HUES64 (cell line): ENCODE measurements around the gene PEMT.

Experiments used
- H3K27ac ChIP-seq: 2 replicates; pipeline ENCODE4 v1.7.0; 2013; ENCODE audit warnings: low read depth, low read length, inconsistent platforms
- H3K27me3 ChIP-seq: 2 replicates; pipeline ENCODE4 v1.6.1; 2013; ENCODE audit warnings: mild to moderate bottlenecking, low read length; ENCODE audit not compliant: insufficient read depth
- H3K36me3 ChIP-seq: 2 replicates; pipeline ENCODE4 v1.6.1; 2013; ENCODE audit warnings: mild to moderate bottlenecking, low read length; ENCODE audit not compliant: insufficient read depth
- H3K4me1 ChIP-seq: 2 replicates; pipeline ENCODE4 v1.6.1; 2013; ENCODE audit warnings: mild to moderate bottlenecking, low read length, moderate library complexity; ENCODE audit not compliant: insufficient read depth
- H3K4me3 ChIP-seq: 2 replicates; pipeline ENCODE4 v1.5.1; 2013; ENCODE audit warnings: mild to moderate bottlenecking, low read length, moderate library complexity
- H3K9ac ChIP-seq: 2 replicates; pipeline ENCODE4 v1.6.1; 2013; ENCODE audit warnings: mild to moderate bottlenecking, low read depth, low read length
- H3K9me3 ChIP-seq: 2 replicates; pipeline ENCODE4 v1.6.1; 2013; ENCODE audit warnings: low read depth, low read length; ENCODE audit not compliant: insufficient read depth
- WGBS: fragments of 150-250, 120-280 bp; methylation state at CpG from one replicate; pipeline ENCODE4 v1.1.7; 2013; ENCODE audit warnings: missing lambda C conversion rate; 5-methylcytosine and 5-hydroxymethylcytosine counted together

The PEMT gene

DNA sequence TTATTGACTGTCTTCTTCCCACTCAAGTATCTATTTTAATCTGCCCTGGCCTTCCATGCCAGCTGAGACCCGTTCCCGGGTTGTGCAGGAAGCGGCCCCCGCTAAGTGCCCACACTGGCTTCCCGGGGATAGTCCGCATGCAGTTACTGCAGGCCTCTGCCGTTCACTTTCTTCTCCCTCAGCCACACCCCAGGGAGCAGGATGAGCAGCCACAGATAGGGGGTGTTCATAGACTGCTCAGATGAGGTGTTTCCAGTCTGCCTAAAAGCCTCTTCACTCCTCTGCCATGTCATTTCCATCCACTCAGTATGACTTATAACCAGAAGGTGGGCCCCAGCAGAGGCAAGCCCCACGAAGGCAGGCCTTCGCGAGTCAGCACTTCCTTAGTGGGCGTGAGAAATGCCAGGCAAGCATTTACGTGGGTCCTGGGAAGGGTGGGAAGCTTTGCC is 107.0 kb downstream of the PEMT start:
- Histone ChIP-seq H3K4me3 (no peak overlapping the region), H3K27me3 (no peaks in the 10 kb centered on the region), H3K9me3 (no peaks in the 10 kb centered on the region), H3K4me1 (no peaks in the 10 kb centered on the region), H3K36me3 (peaks cover 37% of the 10 kb centered on the region), H3K27ac (no peak overlapping the region), H3K9ac (no peak overlapping the region)
- 78% methylated on average over 12 of the region's 12 CpGs for WGBS

DNA sequence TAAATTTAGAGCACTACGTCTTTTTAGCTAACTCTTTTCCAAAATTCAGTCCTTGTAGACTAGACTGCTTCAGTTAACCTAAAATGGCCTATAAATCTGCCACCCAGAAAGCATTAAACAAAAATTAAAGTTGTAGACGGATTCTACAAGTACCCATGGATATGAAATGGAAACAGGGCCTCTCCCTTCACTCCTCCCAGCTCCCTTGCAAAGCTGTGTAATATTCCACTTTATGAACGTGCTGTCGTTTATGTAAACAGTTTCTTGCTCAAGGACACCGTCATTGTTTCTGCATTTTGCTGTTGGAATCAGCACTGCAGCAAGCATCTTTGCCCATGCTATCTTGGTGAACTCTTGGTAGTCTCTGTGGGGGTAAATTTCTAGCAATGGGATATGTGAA is 109.6 kb downstream of the PEMT start:
- Histone ChIP-seq H3K4me1 (peaks cover 9% of the 10 kb centered on the region; the same call in 1 of the 2 replicates), H3K27ac (no peak overlapping the region), H3K36me3 (peaks cover 29% of the 10 kb centered on the region), H3K4me3 (no peak overlapping the region), H3K27me3 (no peaks in the 10 kb centered on the region), H3K9me3 (no peaks in the 10 kb centered on the region), H3K9ac (no peak overlapping the region)
- WGBS: 94% methylated on average over 5 of the region's 5 CpGs

DNA sequence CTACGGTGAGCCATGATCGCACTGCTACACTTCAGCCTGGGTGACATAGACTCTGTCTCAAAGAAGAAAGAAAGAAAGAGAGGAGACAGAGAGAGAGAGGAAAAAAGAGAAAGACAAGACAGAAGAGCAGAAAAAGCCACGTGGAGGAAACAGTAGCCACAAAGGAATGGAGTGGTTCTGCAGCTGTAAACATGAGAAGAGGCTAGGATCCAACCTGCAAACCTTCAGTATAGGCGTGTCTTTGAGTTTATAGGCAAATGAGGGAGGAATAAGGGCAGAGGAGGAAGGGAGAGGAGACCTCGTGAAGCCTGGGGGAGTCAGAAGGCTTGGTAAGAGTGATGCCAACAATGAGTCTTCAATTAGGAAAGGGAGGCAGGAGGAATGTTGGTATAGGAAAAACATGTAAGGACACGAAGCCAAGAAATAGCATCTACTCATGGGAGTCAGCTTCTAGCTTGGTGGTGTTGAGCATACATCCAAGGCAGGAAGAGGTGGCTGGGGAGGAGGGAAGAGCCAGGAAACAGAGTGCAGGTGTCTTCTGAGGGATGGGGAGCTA is 110.8 kb downstream of the PEMT start:
- no peak overlapping the region for H3K27ac ChIP-seq
- no peaks in the 10 kb centered on the region for H3K9me3 ChIP-seq
- WGBS: 91% methylated on average over 6 of the region's 6 CpGs
- no peak overlapping the region for H3K4me3 ChIP-seq
- H3K36me3 ChIP-seq: peaks cover 27% of the 10 kb centered on the region
- H3K27me3 ChIP-seq: no peaks in the 10 kb centered on the region
- peaks cover 9% of the 10 kb centered on the region; the same call in 1 of the 2 replicates for H3K4me1 ChIP-seq
- H3K9ac ChIP-seq: no peak overlapping the region

DNA sequence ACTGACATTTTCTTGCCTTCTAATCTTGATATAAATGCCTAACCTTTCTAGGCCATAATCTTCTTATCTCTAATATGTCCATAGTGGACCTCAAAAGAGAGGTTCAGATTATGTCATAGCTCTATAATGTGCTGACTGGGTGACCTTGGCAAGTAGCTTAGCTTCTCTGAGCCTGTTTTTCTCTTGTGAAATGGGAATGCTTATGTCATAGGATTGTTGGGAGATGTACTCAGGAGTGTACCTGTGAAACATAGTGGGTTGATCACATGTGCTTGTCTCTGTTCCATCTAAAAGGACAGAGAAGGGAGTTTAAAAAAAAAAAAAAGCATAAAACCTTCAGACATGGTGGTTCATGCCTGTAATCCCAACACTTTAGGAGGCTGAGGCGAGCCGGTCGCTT is 112.3 kb downstream of the PEMT start:
- no peak overlapping the region for H3K27ac ChIP-seq
- no peaks in the 10 kb centered on the region for H3K9me3 ChIP-seq
- H3K36me3 ChIP-seq: peaks cover 18% of the 10 kb centered on the region
- WGBS: 98% methylated on average over 3 of the region's 3 CpGs
- peaks cover 9% of the 10 kb centered on the region; the same call in 1 of the 2 replicates for H3K4me1 ChIP-seq
- H3K4me3 ChIP-seq: no peak overlapping the region
- no peaks in the 10 kb centered on the region for H3K27me3 ChIP-seq
- no peak overlapping the region for H3K9ac ChIP-seq

DNA sequence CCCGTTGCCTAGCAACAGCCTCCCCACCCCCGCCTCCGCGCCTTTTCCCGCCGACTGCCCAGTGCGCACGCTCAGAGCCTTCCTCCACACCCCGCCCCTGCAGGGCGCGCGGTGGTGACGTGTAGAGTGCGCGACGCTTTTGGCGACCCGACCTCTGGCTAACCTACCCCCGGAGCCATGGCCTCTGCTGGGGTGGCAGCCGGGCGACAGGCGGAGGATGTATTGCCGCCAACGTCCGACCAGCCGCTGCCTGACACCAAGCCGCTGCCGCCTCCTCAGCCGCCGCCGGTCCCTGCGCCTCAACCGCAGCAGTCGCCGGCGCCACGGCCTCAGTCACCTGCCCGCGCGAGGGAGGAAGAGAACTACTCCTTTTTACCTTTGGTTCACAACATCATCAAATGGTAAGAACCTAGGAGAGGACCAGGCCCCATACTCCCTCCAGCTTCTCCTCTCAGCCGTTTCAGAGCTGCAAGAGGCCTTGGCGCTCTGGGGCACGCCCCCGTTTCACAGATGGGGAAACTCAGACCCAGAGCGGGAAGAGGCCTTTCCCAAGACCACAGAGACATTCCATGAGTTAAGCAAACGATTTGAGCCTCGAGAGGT is 114.5 kb downstream of the PEMT start, which contains the start of gene MED9:
Gene MED9 (plus strand): TSS at position 136 of the 603 bp plus-strand sequence. CDS start 42 bp downstream, at position 178.
- Histone ChIP-seq H3K4me1 (peaks cover 13% of the 10 kb centered on the region; the same call in 1 of the 2 replicates), H3K36me3 (peaks cover 18% of the 10 kb centered on the region), H3K9me3 (no peaks in the 10 kb centered on the region), H3K27me3 (no peaks in the 10 kb centered on the region), H3K27ac (peak within 1 kb of the TSS; percentile 90), H3K4me3 (peak within 1 kb of the TSS; percentile 99), H3K9ac (peak within 1 kb of the TSS; percentile 96)
- under 1% methylated on average over 47 of the region's 47 CpGs for WGBS

DNA sequence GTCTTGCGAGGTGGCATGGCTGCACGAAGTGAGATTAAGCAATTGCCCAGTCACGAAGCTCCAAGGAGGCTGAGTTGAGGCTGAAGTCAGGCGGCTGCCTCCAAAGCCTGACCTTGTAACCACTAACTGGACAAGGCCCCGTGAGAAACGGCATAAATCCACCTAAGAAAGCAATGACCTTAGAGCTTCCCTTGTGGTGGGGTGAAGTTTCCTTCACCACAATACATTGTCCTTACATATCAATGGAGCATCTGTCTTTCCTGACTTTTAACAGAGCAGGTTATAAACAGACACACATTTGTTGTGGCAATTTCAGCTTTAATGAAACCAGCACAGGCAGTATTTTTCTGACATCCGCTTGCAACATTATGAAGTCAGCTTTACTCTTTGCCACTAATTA is 117.2 kb downstream of the PEMT start:
- H3K4me3 ChIP-seq: no peak overlapping the region
- peaks cover 6% of the 10 kb centered on the region; the same call in 1 of the 2 replicates for H3K36me3 ChIP-seq
- H3K9ac ChIP-seq: no peak overlapping the region; the same call in 1 of the 2 replicates
- peaks cover 13% of the 10 kb centered on the region; the same call in 1 of the 2 replicates for H3K4me1 ChIP-seq
- H3K9me3 ChIP-seq: no peaks in the 10 kb centered on the region
- H3K27ac ChIP-seq: no peak overlapping the region
- no peaks in the 10 kb centered on the region for H3K27me3 ChIP-seq
- WGBS: 85% methylated on average over 5 of the region's 7 CpGs

DNA sequence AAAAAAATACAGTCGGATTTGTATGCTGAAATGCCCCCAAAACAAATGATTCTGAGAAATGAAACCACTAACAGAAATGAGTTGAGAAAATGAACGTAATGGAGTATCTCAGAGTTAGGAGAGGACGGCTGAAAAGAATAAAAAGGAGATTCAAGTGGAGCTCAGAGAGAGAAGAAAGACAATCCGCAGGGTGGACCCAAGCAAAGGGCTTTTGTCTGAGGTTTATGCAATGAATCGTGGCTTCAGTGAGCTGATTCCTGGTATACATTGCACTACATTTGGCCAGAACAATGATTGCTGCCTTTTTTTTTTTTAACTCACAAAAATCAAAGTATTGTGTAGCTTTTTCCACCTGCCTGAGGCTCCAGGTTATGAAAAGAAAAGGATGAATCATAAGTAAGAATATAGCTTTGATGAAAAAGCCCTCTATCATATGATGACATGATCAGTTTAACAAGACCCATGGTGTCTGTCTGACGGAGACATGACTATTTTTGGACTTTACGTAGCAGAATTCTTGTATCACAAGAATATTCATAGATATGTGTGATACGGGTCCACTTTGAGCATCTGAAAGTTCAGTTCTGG is 119.1 kb downstream of the PEMT start:
- Histone ChIP-seq H3K4me3 (no peak overlapping the region), H3K4me1 (peaks cover 4% of the 10 kb centered on the region; the same call in 1 of the 2 replicates), H3K27ac (no peak overlapping the region), H3K9ac (no peak overlapping the region; the same call in 1 of the 2 replicates), H3K36me3 (no peaks in the 10 kb centered on the region), H3K27me3 (no peaks in the 10 kb centered on the region), H3K9me3 (no peaks in the 10 kb centered on the region)
- 80% methylated on average over 8 of the region's 8 CpGs for WGBS

DNA sequence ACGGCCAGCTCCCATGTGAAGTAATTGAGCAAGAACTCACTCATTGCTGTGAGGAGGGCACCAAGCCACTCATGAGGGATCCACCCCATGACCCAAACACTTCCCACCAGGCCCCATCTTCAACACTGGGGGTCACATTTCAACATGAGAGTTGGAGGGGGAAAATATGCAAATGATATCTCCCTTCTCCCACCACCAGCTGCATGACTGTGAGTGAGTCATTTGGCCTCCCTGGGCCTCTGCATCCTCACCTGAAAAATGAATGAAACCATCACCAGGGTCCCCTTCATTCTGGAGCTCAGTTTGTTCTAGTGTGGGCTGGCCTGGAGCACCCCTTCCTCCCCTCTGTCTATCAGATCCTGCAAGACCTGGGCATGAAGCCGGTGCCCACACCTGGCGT is 121.5 kb downstream of the PEMT start:
- H3K4me1 ChIP-seq: 0 out of 2 replicates have a peak, but pooled peaks cover 4% of the 10 kb centered on the region
- WGBS: 94% methylated on average over 3 of the region's 3 CpGs

DNA sequence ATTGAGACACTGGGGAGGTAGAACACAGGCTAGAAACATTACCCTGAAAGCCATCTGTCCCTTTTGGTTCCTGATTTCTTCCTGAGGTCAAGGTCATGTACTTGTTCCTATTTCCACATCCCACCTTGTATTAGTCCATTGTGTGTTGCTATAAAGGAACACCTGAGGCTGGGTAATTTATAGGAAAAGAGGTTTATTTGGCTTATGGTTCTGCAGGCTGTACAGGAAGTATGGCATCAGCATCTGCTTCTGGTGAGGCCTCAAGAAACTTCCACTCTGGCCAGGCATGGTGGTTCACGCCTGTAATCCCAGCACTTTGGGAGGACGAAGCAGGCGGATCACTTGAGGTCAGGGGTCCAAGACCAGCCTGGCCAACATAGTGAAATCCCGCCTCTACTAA is 122.2 kb downstream of the PEMT start:
- 91% methylated on average over 4 of the region's 4 CpGs for WGBS
- Histone ChIP-seq H3K9me3 (no peaks in the 10 kb centered on the region), H3K4me3 (no peak overlapping the region), H3K4me1 (0 out of 2 replicates have a peak, but pooled peaks cover 4% of the 10 kb centered on the region), H3K36me3 (no peaks in the 10 kb centered on the region), H3K27ac (no peak overlapping the region), H3K9ac (no peak overlapping the region), H3K27me3 (peaks cover 3% of the 10 kb centered on the region; the same call in 1 of the 2 replicates)

More for the DNA sequence above, 121.5 kb downstream of the PEMT start:
- H3K9me3 ChIP-seq: no peaks in the 10 kb centered on the region
- no peak overlapping the region for H3K9ac ChIP-seq
- H3K36me3 ChIP-seq: no peaks in the 10 kb centered on the region
- H3K4me3 ChIP-seq: no peak overlapping the region
- H3K27ac ChIP-seq: no peak overlapping the region
- peaks cover 3% of the 10 kb centered on the region; the same call in 1 of the 2 replicates for H3K27me3 ChIP-seq

DNA sequence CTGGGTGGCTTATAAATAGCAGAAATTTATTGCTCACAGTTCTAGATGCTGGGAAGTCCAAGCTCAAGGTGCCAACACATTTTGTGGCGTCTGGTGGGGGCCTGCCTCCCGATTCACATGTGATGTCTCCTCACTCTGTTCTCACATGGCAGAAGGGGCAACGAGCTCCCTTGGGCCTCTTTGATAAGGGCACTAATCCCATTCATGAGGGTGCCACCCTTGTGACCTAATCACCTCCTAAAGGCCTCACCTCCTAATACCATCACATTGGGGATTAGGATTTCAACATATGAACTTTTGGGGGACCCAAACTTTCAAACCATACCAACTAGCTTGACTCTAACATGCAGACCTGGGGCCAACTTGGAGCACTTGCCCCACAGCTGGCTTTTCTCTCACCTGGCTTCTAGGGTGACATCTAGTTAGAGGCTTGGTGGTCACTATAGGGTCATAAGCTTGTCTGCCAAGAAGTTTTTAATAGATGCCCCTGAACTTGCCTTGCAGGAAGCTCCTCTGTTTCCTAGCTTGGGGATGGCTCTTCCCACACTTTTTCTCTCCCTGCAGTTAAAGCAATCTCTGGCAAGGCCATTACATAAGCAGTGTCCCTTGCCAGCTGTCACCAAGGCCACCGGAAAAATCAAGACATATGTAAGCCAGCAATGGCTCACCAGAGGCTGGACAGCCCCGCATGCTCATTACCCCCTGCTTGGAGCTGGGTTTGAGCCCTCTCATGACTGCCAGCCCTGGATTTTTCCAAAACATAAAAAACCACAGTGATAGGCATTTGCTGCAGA is 123.1 kb downstream of the PEMT start:
- no peak overlapping the region for H3K4me3 ChIP-seq
- H3K4me1 ChIP-seq: 0 out of 2 replicates have a peak, but pooled peaks cover 4% of the 10 kb centered on the region
- 93% methylated on average over 5 of the region's 5 CpGs for WGBS
- H3K27me3 ChIP-seq: peaks cover 6% of the 10 kb centered on the region; the same call in 1 of the 2 replicates
- no peaks in the 10 kb centered on the region for H3K9me3 ChIP-seq
- H3K27ac ChIP-seq: no peak overlapping the region
- no peaks in the 10 kb centered on the region for H3K36me3 ChIP-seq
- no peak overlapping the region for H3K9ac ChIP-seq
